ENCODE measurements around the gene STK11. TPM values are rescaled to one million over a fixed set of nuclear protein-coding genes. Genes with fewer than 3 reads are reported as not detected.

STK11 gene
- total RNA-seq, 1 experiment from 2014 or later, result 47.8 TPM

DNA sequence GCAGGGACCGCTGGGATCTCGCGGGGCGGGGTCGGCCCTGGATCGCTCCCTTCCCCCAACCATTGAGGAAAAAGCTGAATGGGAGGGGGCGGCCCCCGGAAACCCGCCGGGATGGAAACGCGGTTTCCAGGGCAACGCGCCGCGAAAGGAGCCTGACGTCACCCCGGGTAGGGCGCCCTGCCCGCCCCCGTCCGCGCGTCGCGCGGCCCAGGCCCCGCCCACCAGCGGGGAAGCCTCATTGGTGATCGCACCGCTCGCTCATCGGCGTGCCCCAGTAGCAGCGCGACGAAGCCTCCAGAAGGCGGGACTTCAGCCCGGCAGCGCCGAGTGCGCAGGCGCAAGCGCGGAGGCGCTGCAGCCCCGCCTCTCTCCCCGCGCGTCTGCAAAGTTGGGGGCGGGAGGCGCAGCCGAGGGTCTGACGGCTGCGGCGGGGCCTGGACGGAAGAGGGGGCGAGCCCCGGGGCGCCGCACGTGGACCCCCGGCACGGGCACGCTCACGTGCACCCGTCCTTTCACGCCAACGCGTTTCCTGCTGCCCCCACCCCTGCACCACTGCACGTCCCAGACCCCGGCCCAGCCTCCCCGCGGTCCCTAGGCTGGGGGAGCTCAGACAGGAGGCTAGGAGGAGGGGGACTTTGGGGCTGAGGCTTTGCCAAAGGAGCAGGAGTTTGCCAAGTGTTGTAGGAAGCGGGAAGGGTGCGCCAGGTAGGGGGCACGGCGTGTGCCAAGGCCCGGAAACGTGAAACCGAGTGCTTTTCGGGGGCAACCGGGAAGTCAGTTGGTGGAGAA lies 55.4 kb downstream of the STK11 start:
- DNase-seq (ENCODE audit: low read depth, low spot score), result peak; percentile 92
- in situ Hi-C loops (cut with HindIII; ENCODE audit: low pct_unique_long_range_greater_than_20kb, low sequenced_read_pairs), result no loop called here

GRCh38 chr19:1261538-1261797 lies 55.9 kb downstream of the STK11 start:
- DNase-seq (ENCODE audit: low read depth, low spot score), result no peak
- in situ Hi-C loops (cut with HindIII; ENCODE audit: low pct_unique_long_range_greater_than_20kb, low sequenced_read_pairs), result no loop called here

DNA sequence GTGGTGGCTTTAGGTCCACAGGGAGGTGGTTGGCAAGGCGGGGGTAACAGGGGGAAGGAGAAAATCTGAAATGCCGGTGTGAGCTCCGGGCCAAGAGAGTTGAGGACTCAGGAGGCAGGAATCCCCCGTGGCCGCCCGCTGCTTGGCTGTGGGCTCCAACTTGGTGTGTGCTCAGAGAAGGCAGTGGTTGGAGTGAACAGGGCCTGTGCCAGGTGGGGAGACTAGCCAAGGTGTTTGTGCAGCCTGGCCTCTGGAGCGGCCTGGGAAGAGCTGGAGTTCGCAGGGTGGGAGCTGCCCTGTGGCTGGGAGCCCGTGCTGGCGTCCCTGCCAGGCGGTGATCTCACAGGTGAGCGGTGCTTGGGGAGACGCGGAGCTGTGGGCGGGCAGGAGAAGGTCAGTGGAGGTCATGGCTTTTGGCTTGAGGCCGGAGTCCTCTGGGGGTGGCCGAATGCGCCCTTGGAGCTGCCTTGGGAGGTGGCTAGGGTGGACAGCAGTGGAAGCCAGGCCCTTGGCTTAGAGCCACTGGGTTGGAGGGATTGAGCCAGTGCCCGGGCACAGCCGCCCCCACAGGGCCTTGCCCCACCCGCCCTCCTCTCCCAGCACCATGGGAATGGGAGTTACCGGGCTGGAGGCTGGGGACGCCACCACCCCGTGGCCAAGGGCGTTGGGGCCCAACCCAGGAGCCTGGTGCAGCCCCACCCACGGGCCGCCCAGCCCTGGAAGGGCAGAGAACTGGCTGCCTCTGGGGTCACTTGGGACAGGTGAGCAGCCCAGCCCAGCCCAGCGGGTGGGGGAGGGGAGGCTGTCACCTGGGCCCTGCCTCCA lies 56.4 kb downstream of the STK11 start:
- DNase-seq (ENCODE audit: low read depth, low spot score), result no peak
- in situ Hi-C loops (cut with HindIII; ENCODE audit: low pct_unique_long_range_greater_than_20kb, low sequenced_read_pairs), result no loop called here

GRCh38 chr19:1262623-1263123 lies 57.1 kb downstream of the STK11 start:
- no peak for DNase-seq (ENCODE audit: low read depth, low spot score)
- in situ Hi-C loops (cut with HindIII; ENCODE audit: low pct_unique_long_range_greater_than_20kb, low sequenced_read_pairs), result no loop called here

DNA sequence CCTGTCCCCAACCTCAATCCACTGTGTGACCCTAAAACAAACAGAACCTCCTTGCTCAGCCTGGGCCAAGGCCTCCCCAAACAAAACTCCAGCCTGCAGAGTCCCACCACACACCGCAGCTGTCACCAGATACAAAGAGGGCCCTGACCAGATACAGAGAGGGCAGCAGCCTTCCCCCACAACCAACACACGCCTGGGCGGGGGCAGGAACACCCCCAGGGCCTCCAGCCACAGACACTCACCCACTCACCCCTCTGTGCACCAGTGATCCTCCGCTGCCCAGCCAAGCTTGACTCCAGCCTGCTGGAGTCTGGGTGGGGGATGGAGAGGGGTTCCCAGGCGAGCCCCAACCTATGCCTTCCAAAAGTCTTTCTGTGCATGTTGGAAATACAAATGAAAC lies 57.6 kb downstream of the STK11 start:
- in situ Hi-C loops (cut with HindIII; ENCODE audit: low pct_unique_long_range_greater_than_20kb, low sequenced_read_pairs), result no loop called here
- DNase-seq (ENCODE audit: low read depth, low spot score), result no peak

GRCh38 chr19:1264801-1265614 lies 59.4 kb downstream of the STK11 start:
- no peak for DNase-seq (ENCODE audit: low read depth, low spot score)
- in situ Hi-C loops (cut with HindIII; ENCODE audit: low pct_unique_long_range_greater_than_20kb, low sequenced_read_pairs), result no loop called here

- in situ Hi-C loops (cut with HindIII; ENCODE audit: low pct_unique_long_range_greater_than_20kb, low sequenced_read_pairs), result no loop called here
- DNase-seq (ENCODE audit: low read depth, low spot score), result no peak
Measured at GRCh38 chr19:1265615-1266128, 60.1 kb downstream of the STK11 start.

DNA sequence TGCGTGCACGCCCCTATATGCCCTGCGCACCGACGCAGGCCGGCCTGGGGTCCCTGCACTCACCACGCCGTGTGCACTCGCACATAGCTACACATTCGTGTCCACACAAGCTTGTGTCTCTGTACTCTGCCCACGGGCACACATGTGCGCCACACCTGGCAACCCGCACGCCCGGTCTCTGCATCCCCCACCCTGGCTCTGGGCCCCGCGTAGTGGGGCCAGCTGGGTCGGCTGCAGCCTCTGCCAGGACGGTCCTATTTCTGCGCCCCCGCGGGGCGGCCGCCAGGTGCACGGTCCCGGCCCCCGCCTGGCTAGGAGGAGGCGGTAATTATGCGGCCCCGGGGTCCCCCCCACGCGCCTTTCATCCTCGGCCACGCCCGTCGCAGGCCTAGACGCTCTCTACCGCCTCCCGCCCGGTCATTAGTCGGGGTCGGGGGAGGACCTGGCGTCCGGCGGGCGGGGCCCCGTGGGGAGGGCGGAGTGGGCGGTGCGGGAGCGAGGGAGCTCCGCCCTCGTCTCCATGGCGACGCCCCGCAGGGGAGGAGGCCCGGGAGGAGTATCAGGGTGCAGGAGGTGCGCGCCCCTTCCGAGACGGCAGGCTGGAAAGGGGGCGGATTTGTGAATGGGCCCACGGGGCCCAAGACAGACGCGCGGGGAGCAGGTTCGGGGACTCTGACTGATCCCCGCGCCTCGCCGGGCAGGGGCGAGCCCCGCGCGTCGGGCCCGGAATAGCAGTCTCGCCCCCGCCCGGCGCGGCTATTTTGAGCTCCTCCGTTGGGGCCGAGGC lies 60.7 kb downstream of the STK11 start:
- in situ Hi-C loops (cut with HindIII; ENCODE audit: low pct_unique_long_range_greater_than_20kb, low sequenced_read_pairs), result no loop called here
- peak; percentile 74 for DNase-seq (ENCODE audit: low read depth, low spot score)

GRCh38 chr19:1266916-1267476 lies 61.4 kb downstream of the STK11 start:
- in situ Hi-C loops (cut with HindIII; ENCODE audit: low pct_unique_long_range_greater_than_20kb, low sequenced_read_pairs), result no loop called here
- DNase-seq (ENCODE audit: low read depth, low spot score), result peak; percentile 39

DNA sequence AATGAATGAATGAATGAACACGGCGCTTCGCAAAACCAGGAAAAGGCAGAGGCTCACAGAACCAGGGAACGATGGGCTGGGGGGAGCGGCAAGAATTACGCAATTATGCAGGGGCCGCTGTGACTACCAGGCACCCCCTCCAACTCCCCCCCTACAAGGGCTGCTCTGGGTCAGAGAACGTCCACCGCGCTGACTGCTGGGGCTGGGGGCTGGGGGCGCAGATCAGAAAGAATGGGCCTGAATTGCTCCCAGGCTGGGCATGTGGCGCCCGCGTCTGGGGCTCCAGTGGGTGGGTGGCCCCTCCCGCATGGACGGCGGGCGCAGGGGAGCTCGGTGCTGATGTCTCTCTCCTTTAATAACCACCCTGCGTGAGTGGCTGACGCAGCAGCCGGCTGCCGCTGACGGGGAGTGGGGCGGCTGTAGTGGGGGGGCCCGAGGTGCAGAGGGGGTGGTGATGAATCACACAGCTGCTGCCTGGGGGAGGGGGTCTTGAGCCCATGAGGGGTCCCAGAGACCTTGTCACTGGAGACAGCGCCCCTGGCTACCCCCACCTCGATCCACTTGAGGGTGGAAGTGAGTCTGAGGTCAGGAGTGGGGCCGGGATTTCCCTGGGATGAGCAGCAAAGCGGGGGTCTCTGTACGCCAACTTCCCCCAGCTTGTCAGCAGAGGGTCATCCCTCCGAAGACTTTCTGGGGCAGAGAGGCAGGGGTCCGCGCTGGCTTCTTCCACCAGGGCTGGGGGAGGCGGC lies 62.1 kb downstream of the STK11 start:
- in situ Hi-C loops (cut with HindIII; ENCODE audit: low pct_unique_long_range_greater_than_20kb, low sequenced_read_pairs), result no loop called here
- DNase-seq (ENCODE audit: low read depth, low spot score), result no peak

GRCh38 chr19:1268226-1269064 lies 62.9 kb downstream of the STK11 start:
- in situ Hi-C loops (cut with HindIII; ENCODE audit: low pct_unique_long_range_greater_than_20kb, low sequenced_read_pairs), result no loop called here
- DNase-seq (ENCODE audit: low read depth, low spot score), result no peak

DNA sequence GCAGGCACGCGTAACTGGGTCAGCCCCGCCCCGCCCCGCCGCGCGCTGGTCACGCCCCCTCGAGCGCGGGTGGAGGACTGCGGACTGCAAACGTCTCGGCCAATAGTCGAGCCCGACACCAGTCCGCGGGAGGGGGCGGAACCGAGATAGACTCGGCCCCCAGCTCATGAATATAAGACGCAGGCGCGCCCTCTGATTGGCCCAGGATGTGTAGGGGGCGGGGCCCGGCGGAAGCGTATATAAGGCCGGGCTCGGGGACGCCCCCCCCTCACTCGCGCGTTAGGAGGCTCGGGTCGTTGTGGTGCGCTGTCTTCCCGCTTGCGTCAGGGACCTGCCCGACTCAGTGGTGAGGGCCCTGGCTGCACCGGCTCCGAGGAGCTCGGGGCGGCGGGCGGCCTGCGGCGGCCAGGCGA lies 63.5 kb downstream of the STK11 start, which contains the start of gene CIRBP:
CIRBP (plus strand) TSS at position 268 of the 413 bp plus-strand sequence. CDS start 1,602 bp downstream, outside the sequence.
- peak; percentile 96 for DNase-seq (ENCODE audit: low read depth, low spot score)
- in situ Hi-C loops (cut with HindIII; ENCODE audit: low pct_unique_long_range_greater_than_20kb, low sequenced_read_pairs), result no loop called here

GRCh38 chr19:1269478-1270212 lies 64.1 kb downstream of the STK11 start:
- in situ Hi-C loops (cut with HindIII; ENCODE audit: low pct_unique_long_range_greater_than_20kb, low sequenced_read_pairs), result no loop called here
- peak; percentile 77 for DNase-seq (ENCODE audit: low read depth, low spot score)

- DNase-seq (ENCODE audit: low read depth, low spot score), result no peak
- in situ Hi-C loops (cut with HindIII; ENCODE audit: low pct_unique_long_range_greater_than_20kb, low sequenced_read_pairs), result no loop called here
Measured at GRCh38 chr19:1270213-1270853, 64.8 kb downstream of the STK11 start.
